GM12878 (cell line): Measurements from ENCODE around the gene SLC15A3. TPM values are rescaled to one million over a fixed set of nuclear protein-coding genes. Genes with fewer than 3 reads are reported as not detected.

ENCODE experiments used
- ATAC-seq: fragments of 200-7000 bp; cut with Tn5 transposase; 3 replicates; pipeline ENCODE4 v1.9.1; 2020; ENCODE audit warnings: mild to moderate bottlenecking, moderate library complexity
- BruUV-seq: library from RNA; stranded (reverse); fragments of 400-500 nt; replicated peaks from 2 replicates; lab custom pipeline; 2021; lab: Mats Ljungman, UMichigan
- CTCF ChIA-PET: fragments of 300-600 bp; sonication (Branson Sonifier 250); formaldehyde crosslinking; extraction: SDS; loops from one replicate; lab custom pipeline; 2021; ENCODE audit warnings: inconsistent platforms; lab: Yijun Ruan, JAX
- POLR2A ChIA-PET: fragments of 350-600 bp; formaldehyde crosslinking; extraction: SDS; loops from one replicate; lab custom pipeline; 2021; ENCODE audit warnings: inconsistent platforms; lab: Charles Lee
- RAD21 ChIA-PET: fragments of 300-600 bp; sonication (Branson Sonifier 250); formaldehyde crosslinking; loops from one replicate; lab custom pipeline; 2023; ENCODE audit warnings: antibody characterized with exemption; ENCODE audit not compliant: unreplicated experiment; lab: Charles Lee
- SMC1A ChIA-PET: fragments of 300-600 bp; sonication (Branson Sonifier 250); formaldehyde crosslinking; loops from one replicate; lab custom pipeline; 2023; ENCODE audit not compliant: unreplicated experiment, uncharacterized antibody; lab: Charles Lee
- DNase-seq: peaks from one replicate; pipeline ENCODE4 v3.0.0-alpha.2; 2011; ENCODE audit warnings: low read depth, low spot score
- FAIRE-seq: peaks from 3 replicates; lab custom pipeline; 2011; peaks lifted over from hg19 to GRCh38; lab: Jason Lieb, UNC
- H2AFZ ChIP-seq: 2 replicates; pipeline ENCODE4 v1.6.0; 2011; ENCODE audit warnings: low read depth, low read length, control low read depth; ENCODE audit not compliant: control insufficient read depth
- H3K27ac ChIP-seq: 2 replicates; pipeline ENCODE4 v1.5.1; 2011; ENCODE audit warnings: control low read depth; ENCODE audit not compliant: control insufficient read depth, insufficient read depth
- H3K27me3 ChIP-seq, 2 experiments: replicated peaks in 1 of 2; 2 replicates each; pipeline versions ENCODE4 v1.6.0 to v1.6.1; 2011; ENCODE audit warnings: low read length in 1 of 2; ENCODE audit not compliant: control insufficient read depth in 2 of 2, insufficient read depth in 2 of 2
- H3K36me3 ChIP-seq, 2 experiments: 2 replicates each; pipeline ENCODE4 v1.5.1; 2011; ENCODE audit warnings: low read length in 1 of 2; ENCODE audit not compliant: control insufficient read depth in 2 of 2, insufficient read depth in 2 of 2
- H3K4me1 ChIP-seq: 2 replicates; pipeline ENCODE4 v1.6.1; 2011; ENCODE audit warnings: mild to moderate bottlenecking, low read length, moderate library complexity, mixed read lengths; ENCODE audit not compliant: control insufficient read depth, insufficient read depth
- H3K4me2 ChIP-seq: 2 replicates; pipeline ENCODE4 v1.6.0; 2011; ENCODE audit warnings: control low read depth; ENCODE audit not compliant: control insufficient read depth, insufficient read depth
- H3K4me3 ChIP-seq: fragments of 200-600 bp; sonication (generic); 2 replicates; pipeline ENCODE4 v1.5.1; 2016
- H3K79me2 ChIP-seq: 2 replicates; pipeline ENCODE4 v1.6.0; 2011; ENCODE audit warnings: low read length; ENCODE audit not compliant: control insufficient read depth, insufficient read depth
- H3K9ac ChIP-seq: 2 replicates; pipeline ENCODE4 v1.8.0; 2011; ENCODE audit warnings: low read length, control low read depth, mixed read lengths; ENCODE audit not compliant: control insufficient read depth, insufficient read depth
- H3K9me3 ChIP-seq: replicated peaks from 3 replicates; pipeline ENCODE4 v1.5.1; 2011; ENCODE audit warnings: mild to moderate bottlenecking, low read length; ENCODE audit not compliant: control insufficient read depth, insufficient read depth
- H4K20me1 ChIP-seq: 2 replicates; pipeline ENCODE4 v1.6.0; 2011; ENCODE audit not compliant: control insufficient read depth, insufficient read depth
- BHLHE40 ChIP-seq, 2 experiments: fragments of 450-650 bp in 1 of 2; IDR thresholded peaks; 2 replicates each; pipeline ENCODE4 v1.6.1; 2011 to 2017; ENCODE audit warnings: low read depth in 2 of 2, borderline replicate concordance in 1 of 2, improper control_type of control experiment in 1 of 2, low read length in 1 of 2, mild to moderate bottlenecking in 1 of 2
- CBX5 ChIP-seq: sonication (generic); IDR thresholded peaks from 2 replicates; pipeline ENCODE4 v1.6.1; 2016; ENCODE audit warnings: low read depth, moderate library complexity, mild to moderate bottlenecking, inconsistent platforms
- CHD4 ChIP-seq: fragments of 200-600 bp; sonication (generic); IDR thresholded peaks from 2 replicates; pipeline ENCODE4 v1.6.1; 2016; ENCODE audit warnings: mild to moderate bottlenecking
- CREB1 ChIP-seq: IDR thresholded peaks from 2 replicates; pipeline ENCODE4 v1.6.1; 2012; ENCODE audit warnings: low read depth, mild to moderate bottlenecking, inconsistent platforms
- CREM ChIP-seq: IDR thresholded peaks from 2 replicates; pipeline ENCODE4 v1.6.1; 2014; ENCODE audit warnings: antibody characterized with exemption, low read depth
- RBBP5 ChIP-seq: fragments of 200-600 bp; sonication (generic); conservative IDR thresholded peaks from 2 replicates; pipeline ENCODE4 v1.6.1; 2016
- SMAD1 ChIP-seq: fragments of 450-650 bp; IDR thresholded peaks from 2 replicates; pipeline ENCODE4 v1.6.1; 2018; ENCODE audit warnings: mild to moderate bottlenecking, low read depth; ENCODE audit not compliant: partially characterized antibody
- SPI1 ChIP-seq: IDR thresholded peaks from 2 replicates; pipeline ENCODE4 v1.6.1; 2011; ENCODE audit warnings: low read depth, mild to moderate bottlenecking, low read length, moderate library complexity, borderline replicate concordance; ENCODE audit not compliant: insufficient read depth
- SREBF2 ChIP-seq: IDR thresholded peaks from 2 replicates; pipeline ENCODE4 v1.6.1; 2012; ENCODE audit warnings: mild to moderate bottlenecking, low read length
- SRF ChIP-seq, 2 experiments: IDR thresholded peaks; 2 replicates each; pipeline ENCODE4 v1.6.1; 2011; ENCODE audit warnings: low read depth in 2 of 2, low read length in 2 of 2, mild to moderate bottlenecking in 1 of 2, moderate library complexity in 1 of 2
- TAF1 ChIP-seq: IDR thresholded peaks from 2 replicates; pipeline ENCODE4 v1.6.1; 2011; ENCODE audit warnings: mild to moderate bottlenecking, low read depth, low read length, borderline replicate concordance
- ZNF24 ChIP-seq: fragments of 450-650 bp; IDR thresholded peaks from 2 replicates; pipeline ENCODE4 v1.6.1; 2017; ENCODE audit warnings: antibody characterized with exemption, mild to moderate bottlenecking
- WGBS: methylation state at CpG from one replicate; pipeline ENCODE4 v1.1.6; 2016; ENCODE audit warnings: low lambda C conversion rate; ENCODE audit not compliant: insufficient replicate concordance, insufficient coverage; ENCODE audit errors: missing lambda C conversion rate; 5-methylcytosine and 5-hydroxymethylcytosine counted together
- in situ Hi-C: fragments of 300-500 bp; cut with MboI; formaldehyde crosslinking; loops from 9 replicates; pipeline ENCODE4 v1.14.3; 2018; ENCODE audit warnings: mixed read lengths
- intact Hi-C: fragments of 100-400 bp; cut with micrococcal nuclease; formaldehyde crosslinking; loops from one replicate; pipeline ENCODE4 v1.14.2; 2022; ENCODE audit not compliant: unreplicated experiment
- polyA plus RNA-seq, 11 experiments: library from polyadenylated mRNA; depleted of rRNA in 4 of 11; unstranded in 6 of 11; stranded (reverse) in 5 of 11; fragments of >200 nt; fragmentation: Nextera tagmentation in 4 of 11; fragmentation: Illumina TruSeq in 1 of 11; extraction: Ambion mirVana in 4 of 11; extraction: Trizol in 1 of 11; gene quantifications; 1 replicate in 1 of 11; 2 replicates in 10 of 11; pipeline versions ENCODE4 v1.2.1 to v1.2.3, GENCODE V29; 2011 to 2016; ENCODE audit warnings: inconsistent platforms in 2 of 11, missing spikeins in 2 of 11, low read depth in 1 of 11
- total RNA-seq, 4 experiments: library from RNA; depleted of rRNA in 3 of 4; stranded (reverse); fragments of >200 nt in 3 of 4; fragmentation: Illumina TruSeq in 1 of 4; extraction: Trizol in 1 of 4; gene quantifications; 2 replicates each; pipeline versions ENCODE4 v1.2.1 to v1.2.3, GENCODE V29; 2013 to 2021
- TF ChIP-seq, protein P1 (sequence below): fragments of 450-650 bp; IDR thresholded peaks from 2 replicates; pipeline ENCODE4 v1.6.1; 2014; ENCODE audit warnings: mild to moderate bottlenecking
- TF ChIP-seq, protein P2 (sequence below): IDR thresholded peaks from 2 replicates; pipeline ENCODE4 v1.6.1; 2012; ENCODE audit warnings: low read length, inconsistent platforms
- TF ChIP-seq, protein P3 (sequence below): fragments of 150-350 bp; IDR thresholded peaks from 2 replicates; pipeline ENCODE4 v1.6.1; 2014; ENCODE audit warnings: mild to moderate bottlenecking, low read depth, low read length

SLC15A3 gene
- total and polyA plus RNA-seq, 10 of the 15 experiments (the other 5 are each of a cell fraction or from before 2014, with no cell fraction given) = 17.7 to 102 (median 55.8) TPM

DNA sequence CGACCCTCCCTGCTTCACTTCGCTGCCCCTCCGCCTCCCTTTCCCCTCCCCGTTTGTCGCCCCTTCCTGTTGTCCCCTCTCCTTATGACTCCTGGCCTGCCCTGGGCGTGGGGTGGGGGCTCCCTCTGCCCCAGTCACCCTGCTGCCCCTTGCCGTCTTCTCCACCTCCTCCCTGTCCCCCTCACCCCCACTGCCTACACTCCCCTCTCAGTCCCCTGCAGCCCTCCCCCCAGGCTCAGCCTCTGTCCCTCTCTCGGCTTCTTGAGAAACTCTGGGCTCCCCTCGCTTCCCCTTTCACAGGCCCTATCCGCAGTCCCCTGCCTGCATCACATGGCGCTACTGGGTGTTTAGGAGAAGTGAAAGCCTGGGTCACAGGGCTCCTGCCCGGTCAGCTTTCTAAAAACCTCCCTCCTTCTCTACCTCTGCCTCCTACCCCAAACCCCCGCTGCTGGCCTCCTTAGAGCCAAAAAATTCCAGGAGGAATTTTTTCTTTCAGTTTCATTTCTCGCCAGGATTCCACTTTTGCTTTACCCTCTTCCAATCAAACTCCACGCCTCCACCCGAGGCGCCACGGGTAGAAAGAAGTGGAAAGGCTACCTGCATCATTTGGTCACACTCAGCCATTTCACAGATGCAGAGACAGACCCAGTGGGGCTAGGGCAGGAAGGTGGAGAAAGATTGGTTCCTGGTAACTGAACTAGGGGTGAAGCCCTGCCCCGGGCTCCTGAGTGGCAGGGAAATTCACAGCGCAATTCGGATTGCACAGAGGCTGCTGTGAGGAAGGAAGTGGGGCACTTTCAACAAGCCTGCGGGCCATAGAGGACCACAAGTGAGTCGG is at the start of gene SLC15A3 (continued):
- TF ChIP-seq, protein P1, sequence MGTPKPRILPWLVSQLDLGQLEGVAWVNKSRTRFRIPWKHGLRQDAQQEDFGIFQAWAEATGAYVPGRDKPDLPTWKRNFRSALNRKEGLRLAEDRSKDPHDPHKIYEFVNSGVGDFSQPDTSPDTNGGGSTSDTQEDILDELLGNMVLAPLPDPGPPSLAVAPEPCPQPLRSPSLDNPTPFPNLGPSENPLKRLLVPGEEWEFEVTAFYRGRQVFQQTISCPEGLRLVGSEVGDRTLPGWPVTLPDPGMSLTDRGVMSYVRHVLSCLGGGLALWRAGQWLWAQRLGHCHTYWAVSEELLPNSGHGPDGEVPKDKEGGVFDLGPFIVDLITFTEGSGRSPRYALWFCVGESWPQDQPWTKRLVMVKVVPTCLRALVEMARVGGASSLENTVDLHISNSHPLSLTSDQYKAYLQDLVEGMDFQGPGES = no peak
- TF ChIP-seq BHLHE40 (IDR thresholded peaks at IDR 0.05; ENCODE audit: borderline replicate concordance in 1 of 2, low read depth in 2 of 2, low read length in 1 of 2) = peak; percentile 34 to 50; a peak in 2 of 4 replicates
- TF ChIP-seq CHD4 = peak; percentile 86
- no peak for TF ChIP-seq CREM
- TF ChIP-seq SRF (IDR thresholded peaks at IDR 0.05; ENCODE audit: low read depth in 2 of 2, low read length in 2 of 2) = 0 out of 4 replicates have a peak, but pooled peaks of 1 of the 2 experiments have one; percentile 35
- peak; percentile 46 for TF ChIP-seq CREB1

DNA sequence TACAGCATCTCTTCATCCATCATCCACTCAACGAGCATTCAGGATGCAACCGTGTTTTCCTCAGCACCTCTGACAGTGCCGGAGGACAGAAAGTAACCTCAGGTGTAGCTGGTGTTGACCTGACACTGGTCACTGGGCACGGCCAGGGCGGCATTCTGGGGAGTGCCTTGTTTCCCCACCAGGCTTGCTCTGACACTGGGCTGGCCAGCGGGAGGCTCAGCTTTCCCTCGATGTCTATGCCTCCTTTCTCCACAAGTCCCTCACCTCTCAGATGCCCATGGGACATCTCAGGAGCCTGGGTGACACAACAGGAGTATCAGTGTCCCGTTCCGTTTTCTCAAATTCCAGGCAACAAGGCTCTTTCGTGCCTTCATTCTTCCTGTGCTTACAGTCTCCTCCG is 48.5 kb upstream of the SLC15A3 start:
- ChIA-PET SMC1A (no interaction called here), POLR2A (no interaction called here), CTCF (no interaction called here), RAD21 (no interaction called here)
- Histone ChIP-seq H3K9ac (no peak overlapping the region), H3K4me2 (no peak overlapping the region), H3K4me3 (no peak overlapping the region), H4K20me1 (no peaks in the 10 kb centered on the region), H2AFZ (no peak overlapping the region), H3K4me1 (peaks cover 11% of the 10 kb centered on the region), H3K9me3 (no peaks in the 10 kb centered on the region), H3K79me2 (no peaks in the 10 kb centered on the region), H3K36me3 (no peaks in the 10 kb centered on the region), H3K27ac (no peak overlapping the region), H3K27me3 (no peaks in the 10 kb centered on the region; a peak in 1 of 4 replicates)
- DNase-seq (no peak), ATAC-seq (no peak), FAIRE-seq (no peak)
- in situ Hi-C loops (no loop called here), intact Hi-C loops (no loop called here)
- 74% methylated on average over 11 of the region's 11 CpGs for WGBS
- no TSS peak for BruUV-seq
- TF ChIP-seq, protein P2, sequence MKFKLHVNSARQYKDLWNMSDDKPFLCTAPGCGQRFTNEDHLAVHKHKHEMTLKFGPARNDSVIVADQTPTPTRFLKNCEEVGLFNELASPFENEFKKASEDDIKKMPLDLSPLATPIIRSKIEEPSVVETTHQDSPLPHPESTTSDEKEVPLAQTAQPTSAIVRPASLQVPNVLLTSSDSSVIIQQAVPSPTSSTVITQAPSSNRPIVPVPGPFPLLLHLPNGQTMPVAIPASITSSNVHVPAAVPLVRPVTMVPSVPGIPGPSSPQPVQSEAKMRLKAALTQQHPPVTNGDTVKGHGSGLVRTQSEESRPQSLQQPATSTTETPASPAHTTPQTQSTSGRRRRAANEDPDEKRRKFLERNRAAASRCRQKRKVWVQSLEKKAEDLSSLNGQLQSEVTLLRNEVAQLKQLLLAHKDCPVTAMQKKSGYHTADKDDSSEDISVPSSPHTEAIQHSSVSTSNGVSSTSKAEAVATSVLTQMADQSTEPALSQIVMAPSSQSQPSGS = no peak
- no peak for TF ChIP-seq SPI1
- TF ChIP-seq CBX5 = no peak
- no peak for TF ChIP-seq RBBP5
- TF ChIP-seq TAF1 = no peak
- TF ChIP-seq ZNF24 = no peak
- TF ChIP-seq SREBF2 = no peak
- TF ChIP-seq, protein P3, sequence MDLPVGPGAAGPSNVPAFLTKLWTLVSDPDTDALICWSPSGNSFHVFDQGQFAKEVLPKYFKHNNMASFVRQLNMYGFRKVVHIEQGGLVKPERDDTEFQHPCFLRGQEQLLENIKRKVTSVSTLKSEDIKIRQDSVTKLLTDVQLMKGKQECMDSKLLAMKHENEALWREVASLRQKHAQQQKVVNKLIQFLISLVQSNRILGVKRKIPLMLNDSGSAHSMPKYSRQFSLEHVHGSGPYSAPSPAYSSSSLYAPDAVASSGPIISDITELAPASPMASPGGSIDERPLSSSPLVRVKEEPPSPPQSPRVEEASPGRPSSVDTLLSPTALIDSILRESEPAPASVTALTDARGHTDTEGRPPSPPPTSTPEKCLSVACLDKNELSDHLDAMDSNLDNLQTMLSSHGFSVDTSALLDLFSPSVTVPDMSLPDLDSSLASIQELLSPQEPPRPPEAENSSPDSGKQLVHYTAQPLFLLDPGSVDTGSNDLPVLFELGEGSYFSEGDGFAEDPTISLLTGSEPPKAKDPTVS = no peak
- TF ChIP-seq SMAD1 = no peak
